Measurements from ENCODE around the gene AMPH.

DNA sequence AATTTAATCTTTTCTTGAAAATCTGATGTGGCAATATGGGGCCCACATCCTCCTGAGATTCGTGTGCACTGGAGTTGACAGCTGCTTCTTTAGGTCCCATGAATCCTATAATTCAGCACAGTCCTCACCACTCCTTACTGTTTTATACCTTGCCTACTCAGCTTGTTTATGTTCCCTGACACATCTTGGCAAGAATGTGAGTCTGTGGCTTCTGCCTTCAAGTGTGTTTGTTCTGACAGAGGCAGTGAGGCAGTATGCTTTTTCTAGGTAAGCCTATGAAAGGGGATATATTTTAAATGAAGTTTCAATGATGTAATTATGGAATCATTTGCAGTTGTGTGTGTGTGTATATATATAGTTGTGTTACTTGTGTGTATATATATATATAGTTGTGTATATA is 106.4 kb downstream of the AMPH start:
- no peak for TF ChIP-seq POLR2A (IDR thresholded peaks at IDR 0.05)
- TF ChIP-seq, protein P1, sequence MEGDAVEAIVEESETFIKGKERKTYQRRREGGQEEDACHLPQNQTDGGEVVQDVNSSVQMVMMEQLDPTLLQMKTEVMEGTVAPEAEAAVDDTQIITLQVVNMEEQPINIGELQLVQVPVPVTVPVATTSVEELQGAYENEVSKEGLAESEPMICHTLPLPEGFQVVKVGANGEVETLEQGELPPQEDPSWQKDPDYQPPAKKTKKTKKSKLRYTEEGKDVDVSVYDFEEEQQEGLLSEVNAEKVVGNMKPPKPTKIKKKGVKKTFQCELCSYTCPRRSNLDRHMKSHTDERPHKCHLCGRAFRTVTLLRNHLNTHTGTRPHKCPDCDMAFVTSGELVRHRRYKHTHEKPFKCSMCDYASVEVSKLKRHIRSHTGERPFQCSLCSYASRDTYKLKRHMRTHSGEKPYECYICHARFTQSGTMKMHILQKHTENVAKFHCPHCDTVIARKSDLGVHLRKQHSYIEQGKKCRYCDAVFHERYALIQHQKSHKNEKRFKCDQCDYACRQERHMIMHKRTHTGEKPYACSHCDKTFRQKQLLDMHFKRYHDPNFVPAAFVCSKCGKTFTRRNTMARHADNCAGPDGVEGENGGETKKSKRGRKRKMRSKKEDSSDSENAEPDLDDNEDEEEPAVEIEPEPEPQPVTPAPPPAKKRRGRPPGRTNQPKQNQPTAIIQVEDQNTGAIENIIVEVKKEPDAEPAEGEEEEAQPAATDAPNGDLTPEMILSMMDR (IDR thresholded peaks at IDR 0.05), result no peak
